ENCODE data around the gene ZSCAN1.

The ZSCAN1 gene

DNA sequence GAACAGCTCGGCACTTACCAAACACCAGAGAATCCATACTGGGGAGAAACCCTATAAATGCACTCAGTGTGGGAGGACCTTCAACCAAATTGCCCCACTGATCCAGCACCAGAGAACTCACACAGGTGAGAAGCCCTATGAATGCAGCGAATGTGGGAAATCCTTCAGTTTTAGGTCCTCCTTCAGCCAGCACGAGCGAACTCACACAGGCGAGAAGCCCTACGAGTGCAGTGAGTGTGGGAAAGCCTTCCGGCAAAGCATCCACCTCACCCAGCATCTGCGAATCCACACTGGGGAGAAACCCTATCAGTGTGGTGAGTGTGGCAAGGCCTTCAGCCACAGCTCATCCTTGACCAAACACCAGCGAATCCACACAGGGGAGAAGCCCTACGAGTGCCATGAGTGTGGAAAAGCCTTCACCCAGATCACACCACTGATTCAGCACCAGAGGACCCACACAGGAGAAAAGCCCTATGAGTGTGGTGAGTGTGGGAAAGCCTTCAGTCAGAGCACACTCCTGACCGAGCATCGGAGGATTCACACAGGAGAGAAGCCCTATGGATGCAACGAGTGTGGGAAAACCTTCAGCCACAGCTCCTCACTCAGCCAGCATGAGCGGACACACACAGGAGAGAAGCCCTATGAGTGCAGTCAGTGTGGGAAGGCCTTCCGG is 33.6 kb downstream of the ZSCAN1 start:
- Histone ChIP-seq H3K4me3 (ENCODE audit: insufficient read depth, low read depth, low read length, poor library complexity, severe bottlenecking) (no peak overlapping the region), H3K27ac (ENCODE audit: insufficient read depth, low read length, poor library complexity, severe bottlenecking) (no peak overlapping the region), H3K9me3 (ENCODE audit: control insufficient read depth, low read length) (peaks cover 23% of the 10 kb centered on the region), H3K36me3 (ENCODE audit: control insufficient read depth, insufficient read depth, low read length) (no peaks in the 10 kb centered on the region), H3K27me3 (replicated peaks; ENCODE audit: control insufficient read depth, insufficient read depth, low read length, poor library complexity, severe bottlenecking) (no peaks in the 10 kb centered on the region), H3K4me1 (ENCODE audit: control insufficient read depth, insufficient read depth, low read length, poor library complexity, severe bottlenecking) (no peaks in the 10 kb centered on the region)
- DNase-seq = no peak

DNA sequence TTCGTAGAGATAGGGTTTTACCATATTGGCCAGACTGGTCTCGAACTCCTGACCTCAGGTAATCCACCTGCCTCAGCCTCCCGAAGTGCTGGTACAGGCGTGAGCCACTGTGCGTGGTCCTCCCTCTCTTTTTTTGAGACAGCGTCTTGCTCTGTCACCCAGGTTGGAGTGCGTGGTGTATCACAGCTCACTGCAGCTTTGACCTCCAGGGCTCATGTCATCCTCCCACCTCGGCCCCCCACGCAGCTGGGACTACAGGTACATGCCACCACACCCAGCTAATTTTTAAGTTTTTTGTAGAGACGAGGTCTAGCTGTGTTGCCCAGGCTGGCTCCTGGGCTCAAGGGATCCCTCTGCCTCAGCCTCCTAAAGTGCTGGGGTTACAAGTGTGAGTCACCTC is 46.0 kb downstream of the ZSCAN1 start:
- Histone ChIP-seq H3K4me3 (ENCODE audit: insufficient read depth, low read depth, low read length, poor library complexity, severe bottlenecking) (no peak overlapping the region), H3K27me3 (replicated peaks; ENCODE audit: control insufficient read depth, insufficient read depth, low read length, poor library complexity, severe bottlenecking) (no peaks in the 10 kb centered on the region), H3K27ac (ENCODE audit: insufficient read depth, low read length, poor library complexity, severe bottlenecking) (no peak overlapping the region), H3K9me3 (ENCODE audit: control insufficient read depth, low read length) (peaks cover 27% of the 10 kb centered on the region), H3K36me3 (ENCODE audit: control insufficient read depth, insufficient read depth, low read length) (no peaks in the 10 kb centered on the region), H3K4me1 (ENCODE audit: control insufficient read depth, insufficient read depth, low read length, poor library complexity, severe bottlenecking) (no peaks in the 10 kb centered on the region)
- DNase-seq = no peak

DNA sequence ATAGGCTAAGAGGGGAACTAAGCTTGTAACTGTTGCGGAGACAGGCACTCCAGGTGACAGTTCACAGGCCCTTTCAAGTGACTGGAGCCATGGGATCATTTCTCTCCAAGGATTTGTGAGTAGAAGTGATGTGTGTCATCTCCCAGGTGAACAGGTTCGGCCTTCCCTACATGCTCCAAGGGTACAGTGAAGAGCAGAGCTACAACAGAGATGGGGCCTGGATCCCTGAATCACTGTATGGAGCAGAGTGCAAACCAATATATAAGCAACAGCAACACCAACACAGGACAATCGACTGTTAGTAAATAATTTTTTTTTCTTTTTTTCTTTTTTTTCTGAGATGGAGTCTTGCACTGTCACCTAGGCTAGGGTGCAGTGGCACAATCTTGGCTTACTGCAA is 49.2 kb downstream of the ZSCAN1 start:
- H3K4me3 ChIP-seq (ENCODE audit: insufficient read depth, low read depth, low read length, poor library complexity, severe bottlenecking) = no peak overlapping the region
- H3K27ac ChIP-seq (ENCODE audit: insufficient read depth, low read length, poor library complexity, severe bottlenecking) = no peak overlapping the region
- H3K36me3 ChIP-seq (ENCODE audit: control insufficient read depth, insufficient read depth, low read length) = peaks cover 2% of the 10 kb centered on the region
- H3K9me3 ChIP-seq (ENCODE audit: control insufficient read depth, low read length) = peaks cover 37% of the 10 kb centered on the region
- DNase-seq = no peak
- H3K4me1 ChIP-seq (ENCODE audit: control insufficient read depth, insufficient read depth, low read length, poor library complexity, severe bottlenecking) = no peaks in the 10 kb centered on the region
- no peaks in the 10 kb centered on the region for H3K27me3 ChIP-seq (replicated peaks; ENCODE audit: control insufficient read depth, insufficient read depth, low read length, poor library complexity, severe bottlenecking)

DNA sequence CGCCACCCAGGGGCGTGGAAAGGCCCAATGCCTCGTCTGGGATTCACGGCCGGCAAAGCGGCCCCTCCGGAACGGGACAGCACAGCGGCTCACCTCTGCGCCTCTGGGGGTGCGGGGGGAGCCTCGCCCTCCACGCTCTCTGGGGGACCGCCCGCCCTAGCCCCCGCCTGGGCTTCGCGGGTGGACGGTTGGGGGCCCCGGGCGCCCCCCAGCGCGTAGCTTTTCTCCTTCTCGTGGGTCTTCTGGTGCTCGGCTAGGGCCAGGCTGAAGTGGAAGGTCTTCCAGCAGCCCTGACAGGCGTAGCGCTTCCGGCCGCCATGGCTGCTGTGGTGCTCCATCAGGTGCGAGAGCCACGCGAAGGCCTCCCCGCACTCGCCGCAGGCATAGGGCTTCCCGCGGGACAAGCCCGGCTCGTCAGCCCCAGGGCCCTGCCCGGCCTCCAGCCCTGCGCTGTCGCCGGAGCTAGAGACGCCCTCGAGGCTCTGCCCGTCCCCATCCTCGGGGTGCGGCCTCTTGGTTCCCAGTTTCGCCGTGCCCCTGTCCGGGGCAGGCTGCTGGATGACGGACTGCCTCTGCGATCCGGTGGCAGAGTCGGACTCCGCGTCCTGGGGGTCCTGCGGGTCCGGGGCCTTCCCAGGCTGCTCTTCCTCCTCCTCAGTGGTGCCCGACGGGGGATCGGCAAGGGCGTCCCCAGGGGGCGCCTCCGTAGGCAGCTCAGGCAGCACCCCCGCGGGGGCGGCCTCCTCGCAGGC is 50.9 kb downstream of the ZSCAN1 start:
- H3K27me3 ChIP-seq (replicated peaks; ENCODE audit: control insufficient read depth, insufficient read depth, low read length, poor library complexity, severe bottlenecking) = no peaks in the 10 kb centered on the region
- peaks cover 6% of the 10 kb centered on the region for H3K36me3 ChIP-seq (ENCODE audit: control insufficient read depth, insufficient read depth, low read length)
- H3K4me3 ChIP-seq (ENCODE audit: insufficient read depth, low read depth, low read length, poor library complexity, severe bottlenecking) = no peak overlapping the region
- no peaks in the 10 kb centered on the region for H3K4me1 ChIP-seq (ENCODE audit: control insufficient read depth, insufficient read depth, low read length, poor library complexity, severe bottlenecking)
- no peak overlapping the region for H3K27ac ChIP-seq (ENCODE audit: insufficient read depth, low read length, poor library complexity, severe bottlenecking)
- no peak for DNase-seq
- peaks cover 37% of the 10 kb centered on the region for H3K9me3 ChIP-seq (ENCODE audit: control insufficient read depth, low read length)

DNA sequence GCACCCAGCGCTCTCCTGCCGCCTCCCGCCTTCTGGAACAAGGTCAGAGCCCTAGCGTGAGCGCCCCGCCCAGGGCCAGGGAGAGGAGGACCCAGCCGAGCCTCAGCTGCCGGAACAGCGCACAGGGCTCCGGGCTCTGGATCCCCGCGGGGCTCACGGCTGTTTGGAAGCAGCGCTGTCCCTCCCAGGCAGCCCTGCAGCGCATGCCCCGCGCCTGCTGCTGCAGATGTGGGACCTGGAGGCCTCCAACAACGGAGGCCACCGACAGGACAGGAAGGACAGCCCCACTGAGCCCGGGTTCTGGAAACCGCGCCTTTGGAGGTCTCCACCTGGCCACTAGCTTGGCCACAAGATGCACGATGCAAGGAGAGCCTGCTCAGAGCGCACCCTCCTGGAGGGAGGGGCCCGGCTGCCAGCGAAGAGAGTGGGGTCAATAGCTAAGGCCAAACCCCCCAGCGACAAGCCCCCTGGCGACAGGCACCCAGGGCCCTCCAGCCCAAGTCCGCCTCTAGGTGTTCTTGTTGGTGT is 51.6 kb downstream of the ZSCAN1 start:
- Histone ChIP-seq H3K9me3 (ENCODE audit: control insufficient read depth, low read length) (peaks cover 32% of the 10 kb centered on the region), H3K27me3 (replicated peaks; ENCODE audit: control insufficient read depth, insufficient read depth, low read length, poor library complexity, severe bottlenecking) (no peaks in the 10 kb centered on the region), H3K4me1 (ENCODE audit: control insufficient read depth, insufficient read depth, low read length, poor library complexity, severe bottlenecking) (no peaks in the 10 kb centered on the region), H3K27ac (ENCODE audit: insufficient read depth, low read length, poor library complexity, severe bottlenecking) (no peak overlapping the region), H3K4me3 (ENCODE audit: insufficient read depth, low read depth, low read length, poor library complexity, severe bottlenecking) (no peak overlapping the region), H3K36me3 (ENCODE audit: control insufficient read depth, insufficient read depth, low read length) (peaks cover 6% of the 10 kb centered on the region)
- DNase-seq = no peak

DNA sequence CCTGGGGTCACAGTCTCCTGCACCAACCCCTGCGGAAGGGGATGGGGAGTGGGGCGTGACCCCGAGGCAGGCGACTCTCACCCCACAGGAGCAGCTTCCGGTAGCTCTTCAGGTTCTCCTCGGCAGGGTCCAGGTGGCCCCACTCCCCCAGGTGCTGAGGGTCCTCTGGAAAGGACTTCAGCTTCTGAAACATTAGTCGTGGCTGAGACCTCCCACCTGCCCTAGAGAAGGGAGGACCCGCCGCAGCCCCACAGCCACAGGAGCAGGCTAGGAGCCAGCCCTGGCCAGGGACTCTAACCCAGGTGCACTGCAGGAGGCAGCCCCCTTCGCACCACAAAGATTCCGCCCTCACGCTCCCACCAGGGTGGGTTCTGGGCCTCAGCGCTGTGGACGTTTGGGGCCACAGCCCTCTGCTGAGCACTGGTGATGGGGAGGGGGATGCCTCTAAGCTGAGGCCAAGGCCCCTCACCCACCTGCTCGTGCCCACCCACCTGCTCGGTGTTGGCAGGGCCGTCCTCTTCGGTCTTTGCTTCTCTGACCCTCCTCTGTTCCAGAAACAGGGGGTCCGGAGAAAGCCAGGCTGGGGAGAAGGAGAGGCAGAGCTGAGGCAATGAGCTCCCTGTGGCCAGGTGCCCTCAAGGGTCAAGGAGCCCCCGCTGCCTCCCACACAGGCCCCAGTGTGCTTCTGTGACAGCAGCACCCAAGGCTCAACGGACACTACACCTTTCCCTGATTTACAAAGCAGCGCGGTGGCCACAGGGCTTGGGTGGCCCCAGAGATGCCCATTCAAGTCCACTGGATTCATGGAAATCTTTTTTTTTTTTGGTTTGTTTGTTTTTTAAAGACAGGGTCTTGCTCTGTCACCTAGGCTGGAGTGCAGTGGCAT is 53.2 kb downstream of the ZSCAN1 start:
- Histone ChIP-seq H3K4me3 (ENCODE audit: insufficient read depth, low read depth, low read length, poor library complexity, severe bottlenecking) (no peak overlapping the region), H3K4me1 (ENCODE audit: control insufficient read depth, insufficient read depth, low read length, poor library complexity, severe bottlenecking) (no peaks in the 10 kb centered on the region), H3K9me3 (ENCODE audit: control insufficient read depth, low read length) (peaks cover 23% of the 10 kb centered on the region), H3K27me3 (replicated peaks; ENCODE audit: control insufficient read depth, insufficient read depth, low read length, poor library complexity, severe bottlenecking) (no peaks in the 10 kb centered on the region), H3K36me3 (ENCODE audit: control insufficient read depth, insufficient read depth, low read length) (peaks cover 6% of the 10 kb centered on the region), H3K27ac (ENCODE audit: insufficient read depth, low read length, poor library complexity, severe bottlenecking) (no peak overlapping the region)
- DNase-seq = no peak

DNA sequence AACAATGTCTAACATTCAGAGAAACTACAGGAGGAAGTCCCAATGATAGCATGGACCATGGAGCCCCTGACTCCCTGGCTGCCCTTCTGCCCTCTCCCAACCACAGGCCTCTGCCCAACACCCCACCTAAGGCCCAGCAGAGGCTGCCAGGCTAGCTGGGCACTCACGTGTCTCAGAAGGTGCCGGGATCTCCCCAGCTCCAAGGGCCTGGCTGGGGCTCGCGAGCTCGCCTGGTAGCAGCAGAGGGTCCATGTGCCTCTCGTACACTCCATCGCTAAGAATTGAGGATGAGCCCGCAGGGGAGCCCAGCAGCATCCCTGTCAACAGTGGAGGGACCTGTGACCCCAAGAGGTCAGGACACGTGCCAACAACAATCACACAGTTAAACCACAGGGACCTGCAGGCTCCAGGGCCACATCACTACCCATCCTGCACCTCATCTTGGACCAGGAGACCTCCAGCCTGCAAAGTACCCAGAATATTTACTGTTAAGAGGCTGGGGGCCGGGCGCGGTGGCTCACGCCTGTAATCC is 54.8 kb downstream of the ZSCAN1 start:
- Histone ChIP-seq H3K27me3 (replicated peaks; ENCODE audit: control insufficient read depth, insufficient read depth, low read length, poor library complexity, severe bottlenecking) (no peaks in the 10 kb centered on the region), H3K4me3 (ENCODE audit: insufficient read depth, low read depth, low read length, poor library complexity, severe bottlenecking) (no peak overlapping the region), H3K4me1 (ENCODE audit: control insufficient read depth, insufficient read depth, low read length, poor library complexity, severe bottlenecking) (no peaks in the 10 kb centered on the region), H3K9me3 (ENCODE audit: control insufficient read depth, low read length) (peaks cover 14% of the 10 kb centered on the region), H3K36me3 (ENCODE audit: control insufficient read depth, insufficient read depth, low read length) (peaks cover 6% of the 10 kb centered on the region), H3K27ac (ENCODE audit: insufficient read depth, low read length, poor library complexity, severe bottlenecking) (no peak overlapping the region)
- DNase-seq = no peak

DNA sequence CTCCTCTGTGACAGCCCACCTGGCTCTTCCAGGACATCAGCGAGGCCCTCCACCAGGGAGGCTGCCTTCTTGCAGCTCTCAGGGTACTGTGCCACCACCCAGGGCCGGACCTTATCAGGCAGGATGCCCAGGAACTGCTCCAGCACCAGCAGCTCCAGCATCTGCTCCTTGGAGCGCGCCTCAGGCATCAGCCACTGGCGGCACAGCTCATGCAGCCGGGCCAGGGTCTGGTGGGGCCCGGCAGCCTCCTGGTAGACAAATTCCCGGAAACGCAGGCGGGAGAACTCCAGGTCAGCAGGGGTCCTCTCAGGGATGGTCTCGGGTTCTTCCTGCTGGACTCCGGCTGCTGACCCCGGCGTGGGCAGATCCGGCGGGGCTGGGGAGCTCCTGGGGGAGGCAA is 56.0 kb downstream of the ZSCAN1 start:
- Histone ChIP-seq H3K27me3 (replicated peaks; ENCODE audit: control insufficient read depth, insufficient read depth, low read length, poor library complexity, severe bottlenecking) (no peaks in the 10 kb centered on the region), H3K4me1 (ENCODE audit: control insufficient read depth, insufficient read depth, low read length, poor library complexity, severe bottlenecking) (no peaks in the 10 kb centered on the region), H3K36me3 (ENCODE audit: control insufficient read depth, insufficient read depth, low read length) (peaks cover 6% of the 10 kb centered on the region), H3K4me3 (ENCODE audit: insufficient read depth, low read depth, low read length, poor library complexity, severe bottlenecking) (no peak overlapping the region), H3K27ac (ENCODE audit: insufficient read depth, low read length, poor library complexity, severe bottlenecking) (no peak overlapping the region), H3K9me3 (ENCODE audit: control insufficient read depth, low read length) (peaks cover 14% of the 10 kb centered on the region)
- DNase-seq = no peak

DNA sequence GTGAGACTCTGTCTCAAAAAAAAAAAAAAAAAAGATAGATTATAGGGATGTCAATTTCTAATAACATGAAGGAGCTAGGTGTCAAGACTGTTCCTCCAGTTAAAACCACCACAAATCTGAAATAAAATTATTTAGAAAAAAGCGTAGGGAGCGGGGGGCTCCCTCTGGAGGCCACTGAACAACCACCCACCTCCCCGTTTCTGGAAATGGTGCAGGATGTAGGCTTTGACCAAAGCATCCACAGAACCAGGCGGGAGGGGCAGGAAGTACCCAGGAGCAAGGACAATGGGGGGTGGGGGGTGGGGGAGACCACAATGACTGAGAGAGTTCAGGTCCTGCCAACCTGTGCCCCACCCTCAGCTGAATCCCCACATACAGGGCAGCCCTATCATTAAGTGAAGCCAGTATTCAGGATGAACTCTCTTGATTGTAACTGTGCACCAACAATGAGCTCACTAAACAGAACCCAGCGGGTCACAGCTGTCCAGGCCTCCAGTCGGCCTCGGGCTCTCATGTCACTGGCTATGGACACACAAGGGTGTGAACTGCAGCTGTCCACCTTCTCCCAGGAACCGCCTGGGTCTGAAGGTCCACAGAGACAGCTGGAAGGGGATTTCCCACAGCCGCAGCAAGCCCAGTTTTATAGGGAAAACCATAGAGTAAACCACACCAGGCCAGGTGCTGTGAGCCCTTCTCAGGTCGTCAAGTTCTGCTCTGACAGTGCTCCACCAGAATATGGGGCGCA is 57.6 kb downstream of the ZSCAN1 start:
- H3K9me3 ChIP-seq (ENCODE audit: control insufficient read depth, low read length) = peaks cover 7% of the 10 kb centered on the region
- no peak overlapping the region for H3K27ac ChIP-seq (ENCODE audit: insufficient read depth, low read length, poor library complexity, severe bottlenecking)
- H3K36me3 ChIP-seq (ENCODE audit: control insufficient read depth, insufficient read depth, low read length) = peaks cover 6% of the 10 kb centered on the region
- no peaks in the 10 kb centered on the region for H3K27me3 ChIP-seq (replicated peaks; ENCODE audit: control insufficient read depth, insufficient read depth, low read length, poor library complexity, severe bottlenecking)
- no peaks in the 10 kb centered on the region for H3K4me1 ChIP-seq (ENCODE audit: control insufficient read depth, insufficient read depth, low read length, poor library complexity, severe bottlenecking)
- no peak for DNase-seq
- H3K4me3 ChIP-seq (ENCODE audit: insufficient read depth, low read depth, low read length, poor library complexity, severe bottlenecking) = no peak overlapping the region

Measured in effector memory CD4-positive, alpha-beta T cell (primary cell).